ENCODE results near the gene GIPC1. TPM values are rescaled to one million over a fixed set of nuclear protein-coding genes. Genes with fewer than 3 reads are reported as not detected.
A peak's percentile ranks its signal among the peaks of the same experiment; 100 is the strongest.

The GIPC1 gene
- polyA plus RNA-seq, 1 of the 3 experiments (the other 2 are of a cell fraction): 144 TPM

GRCh38 chr19:14477418-14478112 lies 18.4 kb downstream of the GIPC1 start:
- H3K27me3 ChIP-seq (ENCODE audit: insufficient read depth): no peaks in the 10 kb centered on the region
- H3K4me1 ChIP-seq (ENCODE audit: control insufficient read depth in 1 of 2, insufficient read depth in 2 of 2, low read depth in 1 of 2, low read length in 1 of 2): peaks cover 24 to 32% of the 10 kb centered on the region in 2 experiments; a peak in 3 of 4 replicates
- ChIA-PET POLR2A (interaction anchor here (1.0 to 1.5 kb wide), 2 partner anchors 39 to 338 kb away, joined by 3 read pairs; no protein-coding TSS in a partner anchor), CTCF (interaction anchor here (0.6 to 4.8 kb wide), 5 partner anchors 11 to 341 kb away, joined by 3 to 45 read pairs (median 22); partner anchors contain the start of genes ASF1B and GIPC1)
- H3F3A ChIP-seq (replicated peaks; ENCODE audit: insufficient read depth): peaks cover 15% of the 10 kb centered on the region
- H3K4me3 ChIP-seq (ENCODE audit: low read depth in 2 of 2, low read length in 1 of 2): no peak overlapping the region
- no peaks in the 10 kb centered on the region for H4K20me1 ChIP-seq (ENCODE audit: insufficient read depth)
- H2AFZ ChIP-seq (ENCODE audit: low read depth): no peak overlapping the region
- no peak overlapping the region for H3K9ac ChIP-seq
- H3K79me2 ChIP-seq (ENCODE audit: insufficient read depth): peaks cover 4% of the 10 kb centered on the region; the same call in 1 of the 2 replicates
- no peak overlapping the region for H3K4me2 ChIP-seq
- TF ChIP-seq, protein P1, sequence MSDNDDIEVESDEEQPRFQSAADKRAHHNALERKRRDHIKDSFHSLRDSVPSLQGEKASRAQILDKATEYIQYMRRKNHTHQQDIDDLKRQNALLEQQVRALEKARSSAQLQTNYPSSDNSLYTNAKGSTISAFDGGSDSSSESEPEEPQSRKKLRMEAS (IDR thresholded peaks at IDR 0.05; ENCODE audit: low read depth): no peak
- TF ChIP-seq SMC3 (IDR thresholded peaks at IDR 0.05; ENCODE audit: low read depth, low read length): no peak
- peak; percentile 41; the same call in 1 of the 2 replicates for TF ChIP-seq NFIC (IDR thresholded peaks at IDR 0.05; ENCODE audit: borderline replicate concordance)
- TF ChIP-seq, protein P2, sequence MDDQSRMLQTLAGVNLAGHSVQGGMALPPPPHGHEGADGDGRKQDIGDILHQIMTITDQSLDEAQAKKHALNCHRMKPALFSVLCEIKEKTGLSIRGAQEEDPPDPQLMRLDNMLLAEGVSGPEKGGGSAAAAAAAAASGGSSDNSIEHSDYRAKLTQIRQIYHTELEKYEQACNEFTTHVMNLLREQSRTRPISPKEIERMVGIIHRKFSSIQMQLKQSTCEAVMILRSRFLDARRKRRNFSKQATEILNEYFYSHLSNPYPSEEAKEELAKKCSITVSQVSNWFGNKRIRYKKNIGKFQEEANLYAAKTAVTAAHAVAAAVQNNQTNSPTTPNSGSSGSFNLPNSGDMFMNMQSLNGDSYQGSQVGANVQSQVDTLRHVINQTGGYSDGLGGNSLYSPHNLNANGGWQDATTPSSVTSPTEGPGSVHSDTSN (IDR thresholded peaks at IDR 0.05): no peak
- H3K36me3 ChIP-seq (replicated peaks in 1 of 2; ENCODE audit: control insufficient read depth in 1 of 2, insufficient read depth in 2 of 2, low read length in 1 of 2): peaks cover 0 to 10% of the 10 kb centered on the region in 2 experiments
- no peaks in the 10 kb centered on the region for H3K9me2 ChIP-seq
- WGBS (ENCODE audit: low lambda C conversion rate): 56% methylated on average over 10 of the region's 10 CpGs
- peak overlapping the region; percentile 11 to 62; a peak in 3 of 4 replicates for H3K27ac ChIP-seq (ENCODE audit: low read depth in 2 of 2, low read length in 1 of 2)
- peak; percentile 74 for DNase-seq
- H3K9me3 ChIP-seq: no peaks in the 10 kb centered on the region

DNA sequence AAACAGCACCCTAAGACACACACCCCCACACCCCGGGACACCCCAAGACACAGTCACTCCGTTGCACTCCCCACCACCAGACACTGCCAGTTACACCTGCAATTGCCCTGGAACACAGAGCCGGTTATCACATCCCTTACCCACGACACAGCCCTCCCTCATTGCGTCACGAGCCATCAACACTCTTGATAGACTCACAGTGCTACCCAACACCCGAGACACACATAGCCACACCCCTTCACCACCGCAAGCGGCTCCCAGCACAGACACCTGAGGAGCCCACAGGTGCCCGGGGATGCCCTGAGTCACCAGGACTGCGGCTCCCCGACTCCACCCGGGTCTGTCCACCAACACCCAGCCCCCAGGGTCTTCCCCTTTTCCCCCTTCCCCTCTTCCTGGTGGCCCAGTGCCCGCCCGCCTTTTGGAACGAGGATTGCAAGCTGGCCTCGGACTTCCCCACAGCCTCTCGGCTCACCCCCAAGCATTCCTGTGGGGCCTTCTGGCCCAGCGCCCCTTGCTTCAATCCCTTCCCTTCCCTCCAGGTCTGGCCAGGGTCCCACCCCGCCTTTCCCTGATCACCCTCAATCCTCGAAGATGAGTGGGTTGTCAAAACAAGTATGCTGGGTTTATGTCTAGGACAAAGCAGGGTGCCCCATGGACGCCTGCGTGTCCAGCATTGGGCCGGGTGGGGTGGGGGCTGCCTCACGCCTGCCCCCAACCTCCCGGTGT lies 19.1 kb downstream of the GIPC1 start:
- Histone ChIP-seq H4K20me1 (ENCODE audit: insufficient read depth) (no peaks in the 10 kb centered on the region), H3K27ac (ENCODE audit: low read depth in 2 of 2, low read length in 1 of 2) (peak overlapping the region; percentile 20 to 62; a peak in 3 of 4 replicates), H3K4me3 (ENCODE audit: low read depth in 2 of 2, low read length in 1 of 2) (no peak overlapping the region), H3K4me1 (ENCODE audit: control insufficient read depth in 1 of 2, insufficient read depth in 2 of 2, low read depth in 1 of 2, low read length in 1 of 2) (peaks cover 24 to 38% of the 10 kb centered on the region in 2 experiments; a peak in 3 of 4 replicates), H3K36me3 (replicated peaks in 1 of 2; ENCODE audit: control insufficient read depth in 1 of 2, insufficient read depth in 2 of 2, low read length in 1 of 2) (peaks cover 0 to 10% of the 10 kb centered on the region in 2 experiments), H2AFZ (ENCODE audit: low read depth) (no peak overlapping the region), H3K79me2 (ENCODE audit: insufficient read depth) (no peaks in the 10 kb centered on the region; the same call in 1 of the 2 replicates), H3K9me2 (no peaks in the 10 kb centered on the region), H3K27me3 (ENCODE audit: insufficient read depth) (no peaks in the 10 kb centered on the region), H3K9ac (no peak overlapping the region), H3F3A (replicated peaks; ENCODE audit: insufficient read depth) (peaks cover 15% of the 10 kb centered on the region), H3K4me2 (no peak overlapping the region), H3K9me3 (no peaks in the 10 kb centered on the region)
- 0 out of 2 replicates have a peak, but pooled peaks have one; percentile 1 for TF ChIP-seq POLR2AphosphoS5 (IDR thresholded peaks at IDR 0.05; ENCODE audit: low read depth, low read length)
- TF ChIP-seq SIN3A (IDR thresholded peaks at IDR 0.05; ENCODE audit: borderline replicate concordance, low read depth, low read length): no peak
- POLR2A ChIA-PET: interaction anchor here (1.0 to 1.5 kb wide), 2 partner anchors 40 to 337 kb away, joined by 3 read pairs; no protein-coding TSS in a partner anchor
- DNase-seq: peak; percentile 36
- 77% methylated on average over 23 of the region's 26 CpGs for WGBS (ENCODE audit: low lambda C conversion rate)
- CTCF ChIA-PET: interaction anchor here (0.6 to 4.3 kb wide), 3 partner anchors 55 to 340 kb away, joined by 3 to 27 read pairs (median 5); partner anchors contain the start of gene ASF1B

DNA sequence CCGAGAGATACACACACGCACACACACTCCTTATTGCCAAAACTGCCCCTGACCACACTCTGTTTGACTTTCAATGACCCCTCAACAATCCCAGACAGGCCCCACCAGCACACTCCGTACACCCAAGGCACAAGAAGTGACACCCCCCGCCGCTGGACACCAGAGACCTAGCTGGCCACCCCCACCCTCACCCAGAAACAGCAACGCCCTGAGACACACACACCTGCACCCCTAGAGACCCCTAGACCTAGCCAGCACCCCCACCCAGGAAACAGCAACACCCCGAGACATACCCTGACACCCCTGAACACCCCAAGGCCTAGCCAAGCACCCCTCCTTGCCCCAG lies 19.6 kb downstream of the GIPC1 start:
- H3K27me3 ChIP-seq (ENCODE audit: insufficient read depth): no peaks in the 10 kb centered on the region
- no peak for DNase-seq
- no peaks in the 10 kb centered on the region for H4K20me1 ChIP-seq (ENCODE audit: insufficient read depth)
- ChIA-PET CTCF (no interaction called here), POLR2A (no interaction called here)
- H3K9me2 ChIP-seq: no peaks in the 10 kb centered on the region
- peaks cover 24 to 39% of the 10 kb centered on the region in 2 experiments; a peak in 3 of 4 replicates for H3K4me1 ChIP-seq (ENCODE audit: control insufficient read depth in 1 of 2, insufficient read depth in 2 of 2, low read depth in 1 of 2, low read length in 1 of 2)
- H3K36me3 ChIP-seq (replicated peaks in 1 of 2; ENCODE audit: control insufficient read depth in 1 of 2, insufficient read depth in 2 of 2, low read length in 1 of 2): peaks cover 0 to 10% of the 10 kb centered on the region in 2 experiments
- no peak overlapping the region for H2AFZ ChIP-seq (ENCODE audit: low read depth)
- no peaks in the 10 kb centered on the region for H3K9me3 ChIP-seq
- peak overlapping the region in 1 of 2 experiments; percentile 66; a peak in 1 of 4 replicates for H3K27ac ChIP-seq (ENCODE audit: low read depth in 2 of 2, low read length in 1 of 2)
- 89% methylated on average over 7 of the region's 7 CpGs for WGBS (ENCODE audit: low lambda C conversion rate)
- peaks cover 15% of the 10 kb centered on the region for H3F3A ChIP-seq (replicated peaks; ENCODE audit: insufficient read depth)
- H3K9ac ChIP-seq: no peak overlapping the region
- H3K4me3 ChIP-seq (ENCODE audit: low read depth in 2 of 2, low read length in 1 of 2): no peak overlapping the region
- no peaks in the 10 kb centered on the region; the same call in 1 of the 2 replicates for H3K79me2 ChIP-seq (ENCODE audit: insufficient read depth)
- no peak overlapping the region for H3K4me2 ChIP-seq
- TF ChIP-seq, protein P3, sequence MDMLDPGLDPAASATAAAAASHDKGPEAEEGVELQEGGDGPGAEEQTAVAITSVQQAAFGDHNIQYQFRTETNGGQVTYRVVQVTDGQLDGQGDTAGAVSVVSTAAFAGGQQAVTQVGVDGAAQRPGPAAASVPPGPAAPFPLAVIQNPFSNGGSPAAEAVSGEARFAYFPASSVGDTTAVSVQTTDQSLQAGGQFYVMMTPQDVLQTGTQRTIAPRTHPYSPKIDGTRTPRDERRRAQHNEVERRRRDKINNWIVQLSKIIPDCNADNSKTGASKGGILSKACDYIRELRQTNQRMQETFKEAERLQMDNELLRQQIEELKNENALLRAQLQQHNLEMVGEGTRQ (IDR thresholded peaks at IDR 0.05; ENCODE audit: borderline replicate concordance, low read depth, low read length): no peak
- TF ChIP-seq POLR2AphosphoS5 (IDR thresholded peaks at IDR 0.05; ENCODE audit: low read depth, low read length) (no peak), SMC3 (IDR thresholded peaks at IDR 0.05; ENCODE audit: low read depth, low read length) (no peak), MXI1 (IDR thresholded peaks at IDR 0.05; ENCODE audit: low read depth, low read length) (no peak), RXRA (IDR thresholded peaks at IDR 0.05; ENCODE audit: borderline replicate concordance, low read depth) (no peak), NRF1 (IDR thresholded peaks at IDR 0.05; ENCODE audit: low read depth, low read length) (no peak), RFX5 (IDR thresholded peaks at IDR 0.05; ENCODE audit: low read length) (no peak), EZH2phosphoT487 (IDR thresholded peaks at IDR 0.05; ENCODE audit: borderline replicate concordance, low read depth) (no peak), JUND (IDR thresholded peaks at IDR 0.05) (no peak), FOXJ3 (CRISPR knock-in tag; IDR thresholded peaks at IDR 0.05) (no peak), CHD2 (IDR thresholded peaks at IDR 0.05; ENCODE audit: low read length, partially characterized antibody) (no peak)
- TF ChIP-seq, protein P2 (IDR thresholded peaks at IDR 0.05): no peak
